ENCODE measurements around the gene NUDT3.
"Not testable (repeated sequence)": the region's sequence is repeated elsewhere in the genome, so short reads cannot be mapped to it uniquely, and the experiment has no call there.

DNA sequence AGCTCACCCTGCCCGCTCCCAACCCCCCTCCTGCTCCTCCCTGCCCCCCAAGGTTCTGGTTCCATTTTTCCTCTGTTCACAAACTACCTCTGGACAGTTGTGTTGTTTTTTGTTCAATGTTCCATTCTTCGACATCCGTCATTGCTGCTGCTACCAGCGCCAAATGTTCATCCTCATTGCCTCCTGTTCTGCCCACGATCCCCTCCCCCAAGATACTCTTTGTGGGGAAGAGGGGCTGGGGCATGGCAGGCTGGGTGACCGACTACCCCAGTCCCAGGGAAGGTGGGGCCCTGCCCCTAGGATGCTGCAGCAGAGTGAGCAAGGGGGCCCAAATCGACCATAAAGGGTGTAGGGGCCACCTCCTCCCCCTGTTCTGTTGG is 146.7 kb downstream of the NUDT3 start:
- TF ChIP-seq, protein P1, sequence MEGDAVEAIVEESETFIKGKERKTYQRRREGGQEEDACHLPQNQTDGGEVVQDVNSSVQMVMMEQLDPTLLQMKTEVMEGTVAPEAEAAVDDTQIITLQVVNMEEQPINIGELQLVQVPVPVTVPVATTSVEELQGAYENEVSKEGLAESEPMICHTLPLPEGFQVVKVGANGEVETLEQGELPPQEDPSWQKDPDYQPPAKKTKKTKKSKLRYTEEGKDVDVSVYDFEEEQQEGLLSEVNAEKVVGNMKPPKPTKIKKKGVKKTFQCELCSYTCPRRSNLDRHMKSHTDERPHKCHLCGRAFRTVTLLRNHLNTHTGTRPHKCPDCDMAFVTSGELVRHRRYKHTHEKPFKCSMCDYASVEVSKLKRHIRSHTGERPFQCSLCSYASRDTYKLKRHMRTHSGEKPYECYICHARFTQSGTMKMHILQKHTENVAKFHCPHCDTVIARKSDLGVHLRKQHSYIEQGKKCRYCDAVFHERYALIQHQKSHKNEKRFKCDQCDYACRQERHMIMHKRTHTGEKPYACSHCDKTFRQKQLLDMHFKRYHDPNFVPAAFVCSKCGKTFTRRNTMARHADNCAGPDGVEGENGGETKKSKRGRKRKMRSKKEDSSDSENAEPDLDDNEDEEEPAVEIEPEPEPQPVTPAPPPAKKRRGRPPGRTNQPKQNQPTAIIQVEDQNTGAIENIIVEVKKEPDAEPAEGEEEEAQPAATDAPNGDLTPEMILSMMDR (IDR thresholded peaks at IDR 0.05), result not testable (repeated sequence)
- not testable (repeated sequence) for TF ChIP-seq EP300, POLR2A (IDR thresholded peaks at IDR 0.05)

Data from ovary (tissue), 3 donors.